Left kidney (tissue), 2 donors: ENCODE measurements around the gene TNNC2. TPM values are rescaled to one million over a fixed set of nuclear protein-coding genes. Genes with fewer than 3 reads are reported as not detected.
A peak's percentile ranks its signal among the peaks of the same experiment; 100 is the strongest.
"Not testable (repeated sequence)": the region's sequence is repeated elsewhere in the genome, so short reads cannot be mapped to it uniquely, and the experiment has no call there.

ENCODE experiments used
- DNase-seq: peaks from one replicate; pipeline ENCODE4 v3.0.0-alpha.2; 2013
- polyA plus RNA-seq: library from polyadenylated mRNA; unstranded; fragments of 120-200 nt; gene quantifications from one replicate; pipeline ENCODE4 v1.2.1, GENCODE V29; 2013; ENCODE audit not compliant: insufficient read length

The TNNC2 gene
- polyA plus RNA-seq, 1 donor: 0.47 TPM

- no peak for DNase-seq
Measured at GRCh38 chr20:45821947-45822346, 5.2 kb downstream of the TNNC2 start.

- no peak for DNase-seq
Measured at GRCh38 chr20:45819466-45819865, 7.6 kb downstream of the TNNC2 start.

- no peak for DNase-seq
Measured at GRCh38 chr20:45818239-45818638, 8.9 kb downstream of the TNNC2 start.

- DNase-seq: no peak
Measured at GRCh38 chr20:45817376-45818194, 9.5 kb downstream of the TNNC2 start.

GRCh38 chr20:45816951-45817350, 10.2 kb downstream of the TNNC2 start:
- no peak for DNase-seq

- DNase-seq: no peak
Measured at GRCh38 chr20:45814314-45814713, 12.8 kb downstream of the TNNC2 start.

GRCh38 chr20:45813489-45813888, 13.6 kb downstream of the TNNC2 start:
- DNase-seq: no peak

GRCh38 chr20:45813006-45813340, 14.1 kb downstream of the TNNC2 start:
- no peak for DNase-seq

- DNase-seq: peak; percentile 100
Measured at GRCh38 chr20:45812157-45813005, 14.7 kb downstream of the TNNC2 start, which contains the start of gene UBE2C. Gene UBE2C, plus strand, starts transcription at chr20:45812644. Its CDS starts 52 bp downstream, at chr20:45812696.

GRCh38 chr20:45810191-45810970, 16.7 kb downstream of the TNNC2 start:
- DNase-seq: no peak

- no peak for DNase-seq
Measured at GRCh38 chr20:45801851-45802250, 25.3 kb downstream of the TNNC2 start.

GRCh38 chr20:45798935-45799642, 28.0 kb downstream of the TNNC2 start:
- DNase-seq: no peak

- DNase-seq: not testable (repeated sequence)
Measured at GRCh38 chr20:45797955-45798354, 29.2 kb downstream of the TNNC2 start.

GRCh38 chr20:45797510-45797909, 29.6 kb downstream of the TNNC2 start:
- DNase-seq: not testable (repeated sequence)

GRCh38 chr20:45796337-45797065, 30.6 kb downstream of the TNNC2 start:
- DNase-seq: no peak

- DNase-seq: no peak
Measured at GRCh38 chr20:45792317-45793118, 34.6 kb downstream of the TNNC2 start.

GRCh38 chr20:45788351-45788750, 38.8 kb downstream of the TNNC2 start:
- DNase-seq: no peak

- no peak for DNase-seq
Measured at GRCh38 chr20:45783656-45784294, 43.3 kb downstream of the TNNC2 start.

- no peak for DNase-seq
Measured at GRCh38 chr20:45782890-45783289, 44.2 kb downstream of the TNNC2 start.
